Measurements from ENCODE around the gene GALNT2. TPM values are rescaled to one million over a fixed set of nuclear protein-coding genes. Genes with fewer than 3 reads are reported as not detected.

Gene GALNT2
- total and polyA plus RNA-seq, 2 of the 13 experiments (the other 11 are each of a cell fraction or from before 2014, with no cell fraction given), result 39.3 to 39.6 TPM

DNA sequence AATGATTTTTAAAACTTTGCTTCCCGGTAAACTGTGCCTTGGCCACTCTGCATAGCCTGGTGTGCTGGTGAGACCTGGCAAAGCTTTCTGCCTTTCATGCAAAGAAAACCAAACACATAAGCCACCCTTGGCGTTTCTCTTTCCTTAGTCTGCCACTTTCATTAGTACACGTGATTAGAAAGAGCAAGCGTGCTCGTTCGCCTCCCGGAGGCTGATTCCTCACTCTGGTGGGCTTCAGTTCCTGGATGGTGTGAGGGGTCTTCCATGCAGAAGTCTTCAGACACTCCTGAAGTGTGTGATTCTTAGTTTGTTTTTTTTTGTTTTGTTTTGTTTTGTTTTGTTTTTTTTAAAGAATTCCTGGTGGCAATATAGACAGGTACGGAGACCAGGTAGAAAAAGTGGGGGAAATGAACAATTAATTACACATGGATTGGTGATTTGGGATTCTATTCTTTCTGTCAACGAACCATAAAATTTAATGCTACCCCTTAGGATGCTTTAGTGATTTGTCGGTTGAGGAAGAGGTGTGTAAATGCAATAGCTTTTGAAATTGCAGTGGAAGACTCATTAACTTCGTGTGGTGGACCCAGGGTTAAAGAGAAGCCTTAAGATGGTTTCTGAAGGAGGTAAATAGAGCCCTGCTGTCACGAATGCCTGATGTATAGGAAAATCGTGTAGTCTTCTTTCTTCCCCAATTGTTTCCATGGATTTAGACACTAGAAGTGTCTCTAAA lies 2.1 kb downstream of the GALNT2 start (continued):
- TF ChIP-seq, protein P1, sequence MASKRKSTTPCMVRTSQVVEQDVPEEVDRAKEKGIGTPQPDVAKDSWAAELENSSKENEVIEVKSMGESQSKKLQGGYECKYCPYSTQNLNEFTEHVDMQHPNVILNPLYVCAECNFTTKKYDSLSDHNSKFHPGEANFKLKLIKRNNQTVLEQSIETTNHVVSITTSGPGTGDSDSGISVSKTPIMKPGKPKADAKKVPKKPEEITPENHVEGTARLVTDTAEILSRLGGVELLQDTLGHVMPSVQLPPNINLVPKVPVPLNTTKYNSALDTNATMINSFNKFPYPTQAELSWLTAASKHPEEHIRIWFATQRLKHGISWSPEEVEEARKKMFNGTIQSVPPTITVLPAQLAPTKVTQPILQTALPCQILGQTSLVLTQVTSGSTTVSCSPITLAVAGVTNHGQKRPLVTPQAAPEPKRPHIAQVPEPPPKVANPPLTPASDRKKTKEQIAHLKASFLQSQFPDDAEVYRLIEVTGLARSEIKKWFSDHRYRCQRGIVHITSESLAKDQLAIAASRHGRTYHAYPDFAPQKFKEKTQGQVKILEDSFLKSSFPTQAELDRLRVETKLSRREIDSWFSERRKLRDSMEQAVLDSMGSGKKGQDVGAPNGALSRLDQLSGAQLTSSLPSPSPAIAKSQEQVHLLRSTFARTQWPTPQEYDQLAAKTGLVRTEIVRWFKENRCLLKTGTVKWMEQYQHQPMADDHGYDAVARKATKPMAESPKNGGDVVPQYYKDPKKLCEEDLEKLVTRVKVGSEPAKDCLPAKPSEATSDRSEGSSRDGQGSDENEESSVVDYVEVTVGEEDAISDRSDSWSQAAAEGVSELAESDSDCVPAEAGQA (IDR thresholded peaks at IDR 0.05; ENCODE audit: low read depth), result no peak
- TF ChIP-seq, protein P1 (CRISPR knock-in tag; IDR thresholded peaks at IDR 0.05; ENCODE audit: borderline replicate concordance), result no peak
- TF ChIP-seq, protein P2, sequence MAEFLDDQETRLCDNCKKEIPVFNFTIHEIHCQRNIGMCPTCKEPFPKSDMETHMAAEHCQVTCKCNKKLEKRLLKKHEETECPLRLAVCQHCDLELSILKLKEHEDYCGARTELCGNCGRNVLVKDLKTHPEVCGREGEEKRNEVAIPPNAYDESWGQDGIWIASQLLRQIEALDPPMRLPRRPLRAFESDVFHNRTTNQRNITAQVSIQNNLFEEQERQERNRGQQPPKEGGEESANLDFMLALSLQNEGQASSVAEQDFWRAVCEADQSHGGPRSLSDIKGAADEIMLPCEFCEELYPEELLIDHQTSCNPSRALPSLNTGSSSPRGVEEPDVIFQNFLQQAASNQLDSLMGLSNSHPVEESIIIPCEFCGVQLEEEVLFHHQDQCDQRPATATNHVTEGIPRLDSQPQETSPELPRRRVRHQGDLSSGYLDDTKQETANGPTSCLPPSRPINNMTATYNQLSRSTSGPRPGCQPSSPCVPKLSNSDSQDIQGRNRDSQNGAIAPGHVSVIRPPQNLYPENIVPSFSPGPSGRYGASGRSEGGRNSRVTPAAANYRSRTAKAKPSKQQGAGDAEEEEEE (CRISPR knock-in tag; IDR thresholded peaks at IDR 0.05; ENCODE audit: borderline replicate concordance), result no peak
- TF ChIP-seq, protein P3, sequence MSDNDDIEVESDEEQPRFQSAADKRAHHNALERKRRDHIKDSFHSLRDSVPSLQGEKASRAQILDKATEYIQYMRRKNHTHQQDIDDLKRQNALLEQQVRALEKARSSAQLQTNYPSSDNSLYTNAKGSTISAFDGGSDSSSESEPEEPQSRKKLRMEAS (IDR thresholded peaks at IDR 0.05), result peak; percentile 38; the same call in 1 of the 2 replicates

All from HepG2 (cell line).